NCI-H2029 (cell line): ENCODE results near the gene TRMT2A.
"Not testable (repeated sequence)": the region's sequence is repeated elsewhere in the genome, so short reads cannot be mapped to it uniquely, and the experiment has no call there.

Experiments
- DNase-seq: peaks from one replicate; lab custom pipeline; 2025; lab: John Stamatoyannopoulos, UW

TRMT2A gene

DNA sequence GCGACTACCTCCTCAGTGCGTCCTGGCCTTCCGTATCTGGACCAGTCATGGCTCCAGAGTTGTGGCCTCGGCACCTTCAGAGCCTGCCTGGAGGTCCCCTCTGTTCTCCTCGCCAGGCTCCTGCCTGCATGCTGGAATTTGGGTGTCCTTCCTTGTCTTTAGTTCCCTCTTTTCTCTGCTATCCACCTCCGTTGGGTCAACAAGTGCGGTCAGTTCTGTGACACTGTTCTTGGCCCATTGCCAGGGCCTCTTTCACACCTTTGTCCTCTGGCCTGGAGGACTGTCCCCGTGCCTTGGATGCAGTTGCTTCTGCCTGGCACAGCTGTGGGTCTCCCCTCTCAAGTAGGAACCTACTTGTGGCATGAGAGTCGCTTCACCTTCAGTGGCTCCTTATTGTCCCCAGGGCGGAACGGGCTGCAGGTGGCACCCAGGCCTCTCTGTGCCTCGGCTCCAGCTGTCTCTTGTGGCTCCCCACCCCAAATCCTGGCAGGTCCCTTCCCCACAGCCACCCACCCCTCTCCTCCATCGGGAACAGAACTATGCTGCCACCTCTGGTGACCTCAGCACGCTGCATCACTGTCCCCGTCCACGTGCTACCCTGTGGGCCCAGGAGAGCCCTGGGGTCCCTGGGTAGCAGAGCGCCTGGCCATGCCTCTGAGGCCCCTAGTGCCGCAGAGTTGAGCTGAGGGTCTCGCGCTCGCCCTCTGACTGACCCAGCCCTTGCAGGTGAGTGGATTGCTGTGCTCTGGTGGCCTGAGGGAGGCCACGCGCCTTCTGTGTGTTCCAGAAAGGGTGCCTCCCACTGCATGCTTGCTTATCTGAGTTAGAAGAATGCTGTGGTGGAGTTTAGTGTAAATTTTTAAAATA, 32.2 kb downstream of the TRMT2A start:
- DNase-seq: no peak

DNA sequence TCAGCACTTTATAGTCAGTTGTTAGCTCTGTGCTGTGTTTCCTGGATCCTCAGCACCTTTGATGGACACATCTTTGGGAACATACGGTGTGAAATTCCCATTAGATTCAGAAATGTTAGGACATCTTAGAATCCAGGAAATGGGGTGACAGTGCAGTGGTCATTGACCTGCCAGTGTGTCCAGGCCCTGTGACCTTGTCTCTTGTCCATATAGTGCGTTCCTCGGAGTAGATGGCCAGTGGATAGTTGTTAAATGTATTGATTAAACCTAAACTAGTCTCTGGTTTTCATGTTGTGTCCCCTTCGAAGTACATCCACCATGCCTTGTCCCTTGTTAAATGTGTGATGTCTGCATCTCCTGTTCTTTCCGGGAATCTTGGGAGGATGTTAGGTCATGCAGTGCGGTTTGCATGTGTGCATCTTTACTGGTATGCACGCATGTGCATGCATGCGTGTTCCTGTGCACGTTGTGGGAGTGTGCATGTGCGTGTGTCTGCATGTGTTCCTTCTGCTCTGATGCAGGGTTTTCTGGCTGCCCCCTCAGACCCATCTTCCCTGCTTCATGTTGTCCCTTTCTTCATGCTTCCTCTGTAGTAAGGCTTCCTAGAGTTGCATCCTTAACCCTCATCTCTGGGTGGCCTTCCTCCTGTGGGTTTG, 33.0 kb downstream of the TRMT2A start:
- no peak for DNase-seq

DNA sequence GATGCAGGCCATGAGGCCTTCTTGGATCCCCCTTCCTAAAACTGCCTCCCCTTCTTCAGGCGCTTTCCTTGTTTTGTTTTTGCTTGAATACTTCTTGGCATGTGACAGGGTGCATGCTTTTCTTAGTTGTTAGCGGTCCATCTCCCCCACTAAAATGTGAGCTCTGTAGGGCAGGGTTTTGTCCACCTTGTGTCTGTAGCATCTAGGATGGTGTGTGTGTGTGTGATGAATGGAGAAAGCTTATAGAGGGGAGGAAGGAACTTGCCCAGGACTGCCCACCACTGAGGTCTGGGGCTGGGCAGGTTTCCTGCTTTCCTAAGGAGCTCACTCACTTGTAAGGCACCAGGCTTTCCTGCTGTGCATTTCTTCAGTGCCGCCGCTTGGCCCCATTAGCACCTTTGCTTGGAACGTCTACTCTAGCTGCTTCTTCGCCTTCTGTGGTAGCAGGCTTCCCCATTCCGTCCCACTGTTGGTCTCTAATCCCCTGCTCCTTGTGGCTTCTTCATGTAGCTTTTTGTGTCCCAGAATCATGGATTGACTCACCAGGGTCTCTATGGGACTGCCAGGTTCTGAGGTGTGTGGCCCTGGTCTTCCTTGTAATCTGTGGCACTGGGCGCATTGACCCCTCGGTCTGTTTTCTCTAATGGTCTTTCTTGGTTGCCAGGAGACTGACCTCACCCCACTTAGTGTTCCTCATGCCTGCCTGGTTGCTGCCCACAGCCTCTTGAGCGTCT, 33.7 kb downstream of the TRMT2A start:
- no peak for DNase-seq

DNA sequence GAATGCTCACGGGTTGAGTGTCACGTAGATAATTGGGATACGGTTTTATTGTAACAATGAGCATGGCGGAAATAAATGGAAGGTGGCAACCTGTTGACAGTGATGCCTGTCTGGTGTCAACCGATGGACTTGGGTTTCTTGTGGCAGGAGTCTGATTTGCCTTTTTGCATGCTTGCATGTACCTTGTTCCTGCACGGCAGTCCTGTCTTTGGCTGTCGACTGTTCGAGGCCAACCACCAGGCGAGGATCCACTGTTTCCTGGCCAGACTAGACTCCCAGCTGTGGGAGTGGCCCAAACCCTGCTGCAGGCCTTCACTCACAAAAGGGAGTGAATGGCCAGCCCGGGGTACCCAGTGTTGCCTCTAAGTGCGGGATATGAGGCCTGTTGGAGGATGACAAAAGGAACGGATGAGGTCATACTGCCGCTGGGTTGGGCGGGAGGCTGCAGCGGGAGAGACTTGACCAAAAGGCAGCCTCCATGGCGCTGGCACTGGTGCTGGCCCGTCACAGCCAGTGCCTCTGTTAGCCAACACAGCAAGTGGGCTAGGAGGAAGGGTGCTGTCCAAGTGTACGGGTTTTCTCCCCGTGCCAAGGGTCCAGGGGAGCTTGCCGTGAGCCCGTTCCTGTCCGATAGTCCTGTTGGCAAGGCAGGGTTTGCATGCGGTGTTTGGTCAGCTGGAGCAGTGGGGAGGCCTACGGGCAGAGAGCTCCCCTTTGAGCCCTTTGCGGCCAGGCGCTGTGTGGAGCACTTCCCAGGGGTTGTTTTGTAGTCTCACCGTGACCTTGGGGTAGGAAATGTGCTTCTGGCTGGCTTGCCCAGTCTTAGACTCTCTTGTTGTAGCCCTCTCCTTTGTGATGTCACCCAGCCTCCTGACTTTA, 36.0 kb downstream of the TRMT2A start:
- DNase-seq: peak; percentile 62

DNA sequence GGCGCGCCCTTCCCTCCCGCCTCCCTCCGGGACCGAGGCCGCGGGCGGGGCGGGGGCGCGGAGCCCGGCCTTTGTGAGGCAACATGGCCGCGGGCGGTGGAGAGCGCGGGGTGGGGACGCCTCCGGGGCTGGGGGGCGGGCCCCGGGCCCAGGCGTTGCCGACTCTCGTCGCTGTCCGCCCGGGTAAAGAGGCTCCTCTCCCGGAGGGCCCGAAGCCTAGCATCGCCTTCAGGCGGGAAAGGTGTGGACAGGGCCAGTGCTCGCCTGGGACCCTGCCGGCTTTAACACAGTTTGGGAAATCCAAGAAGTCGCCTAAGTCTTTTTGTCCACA, 36.6 kb downstream of the TRMT2A start:
- peak; percentile 46 for DNase-seq

DNA sequence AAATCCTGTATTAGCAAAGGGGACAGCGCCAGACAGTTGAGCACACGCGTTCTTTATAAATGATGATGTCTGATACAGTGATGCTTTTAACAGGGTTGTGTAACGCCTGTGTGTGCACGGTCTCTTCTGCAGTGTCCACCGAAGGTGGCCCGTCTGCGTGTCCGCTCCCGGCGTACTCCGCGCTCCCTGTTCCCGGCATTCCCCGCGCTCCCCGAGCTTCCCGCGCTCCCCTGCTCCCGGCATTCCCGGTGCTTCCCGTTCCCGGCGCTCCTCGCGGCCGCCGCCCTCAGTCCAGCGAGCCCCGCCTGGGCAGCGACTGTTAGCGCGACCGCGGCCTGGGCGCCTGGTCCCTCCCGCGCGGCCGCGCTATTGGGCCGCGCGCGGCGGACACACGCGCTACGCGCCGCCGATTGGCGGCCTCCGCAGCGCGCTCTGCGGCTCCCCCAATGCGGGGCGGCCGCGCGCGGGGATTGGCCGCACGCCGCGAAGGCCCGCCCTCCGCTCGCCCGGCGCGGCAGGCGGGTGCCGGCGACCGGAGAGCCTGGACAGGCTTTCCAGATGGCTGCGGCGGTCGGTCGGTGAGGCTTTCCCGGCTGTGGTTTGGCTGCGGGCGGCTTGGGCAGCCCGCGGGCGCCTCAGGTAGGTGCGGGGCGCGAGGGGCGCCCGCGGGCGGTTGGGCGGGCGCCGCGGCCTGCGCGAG, 37.1 kb downstream of the TRMT2A start, which contains the start of gene DGCR8:
DGCR8 (plus strand) TSS at position 497 of the 700 bp plus-strand sequence. CDS start 5,723 bp downstream, outside the sequence.
- peak; percentile 94 for DNase-seq

DNA sequence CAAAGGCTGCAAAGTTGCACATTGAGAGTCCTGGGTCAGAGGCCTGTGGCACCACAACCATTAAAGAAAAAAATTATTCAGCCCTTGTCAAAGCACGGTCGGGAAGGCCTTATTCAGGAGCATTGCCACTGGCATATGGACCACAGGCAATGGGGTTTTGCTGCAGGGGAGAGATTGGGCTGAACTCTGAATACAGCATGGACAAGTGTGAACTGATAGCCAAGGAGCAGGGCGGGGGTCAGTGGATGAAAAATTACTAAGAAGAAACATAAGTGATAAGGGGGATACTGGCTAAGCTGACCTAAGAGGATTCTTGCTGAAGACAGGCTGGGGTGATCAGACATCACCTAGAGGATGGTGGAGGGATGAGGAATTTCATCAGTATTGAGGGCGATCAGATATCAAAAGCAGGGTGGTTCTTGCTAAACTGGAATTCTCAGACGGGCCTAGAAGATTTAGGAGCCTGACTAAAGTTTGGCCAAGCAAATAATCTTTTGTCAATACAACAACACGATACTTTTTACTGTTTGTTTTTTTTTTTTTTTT, 40.3 kb downstream of the TRMT2A start:
- no peak for DNase-seq

DNA sequence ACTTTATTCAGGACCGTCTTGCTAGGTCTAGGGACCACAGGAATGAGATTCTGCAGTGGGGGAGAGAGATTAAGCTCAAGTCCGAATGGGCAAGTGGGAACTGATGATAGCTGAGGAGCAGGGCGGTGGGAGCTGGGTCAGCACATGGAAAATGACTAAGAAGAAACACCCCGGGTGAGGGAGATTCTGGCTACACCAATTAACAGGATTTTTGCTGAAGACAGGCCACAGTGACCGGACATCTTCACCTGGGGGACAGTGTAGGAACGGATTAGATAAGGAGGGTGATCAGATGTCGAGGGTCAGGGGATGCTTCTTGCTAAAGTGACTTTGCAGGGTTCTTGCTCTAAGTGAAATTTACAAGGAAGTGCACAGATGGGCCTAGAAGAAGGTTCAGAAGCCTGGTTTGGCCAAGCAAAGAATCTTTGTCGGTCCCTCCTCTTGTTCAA, 45.5 kb downstream of the TRMT2A start:
- DNase-seq: no peak

DNA sequence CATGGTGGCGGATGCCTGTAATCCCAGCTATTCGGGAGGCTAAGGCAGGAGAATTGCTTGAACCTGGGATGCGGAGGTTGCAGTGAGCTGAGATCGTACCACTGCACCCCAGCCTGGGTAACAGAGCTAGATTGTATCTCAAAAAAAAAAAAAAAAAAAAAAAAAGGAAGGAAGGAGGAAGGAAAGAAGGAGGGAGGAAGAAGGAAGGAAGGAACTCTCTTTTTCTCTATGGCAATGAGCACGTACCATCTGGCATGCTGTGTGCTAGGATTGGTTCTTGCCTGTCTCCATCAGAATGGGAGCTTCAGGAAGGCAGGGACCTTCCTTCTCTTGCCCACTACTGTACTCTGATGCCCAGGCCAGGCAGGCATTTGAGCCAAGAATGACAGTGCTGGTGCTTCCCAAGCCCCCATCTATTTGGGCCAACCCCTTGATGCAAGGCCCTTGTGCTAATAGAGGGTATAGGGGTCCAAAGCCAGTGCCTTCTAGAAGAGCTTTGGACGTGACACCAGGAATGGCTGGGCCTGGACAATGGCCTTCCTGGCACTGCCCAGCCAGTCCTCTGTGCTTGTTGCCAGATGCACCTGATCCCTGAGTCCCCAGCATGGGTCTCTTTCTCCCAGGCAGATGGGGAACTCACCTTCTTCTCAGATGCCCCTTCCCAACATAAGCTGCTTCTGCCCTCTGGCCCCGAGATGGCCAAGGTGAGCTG, 47.5 kb downstream of the TRMT2A start:
- no peak for DNase-seq

DNA sequence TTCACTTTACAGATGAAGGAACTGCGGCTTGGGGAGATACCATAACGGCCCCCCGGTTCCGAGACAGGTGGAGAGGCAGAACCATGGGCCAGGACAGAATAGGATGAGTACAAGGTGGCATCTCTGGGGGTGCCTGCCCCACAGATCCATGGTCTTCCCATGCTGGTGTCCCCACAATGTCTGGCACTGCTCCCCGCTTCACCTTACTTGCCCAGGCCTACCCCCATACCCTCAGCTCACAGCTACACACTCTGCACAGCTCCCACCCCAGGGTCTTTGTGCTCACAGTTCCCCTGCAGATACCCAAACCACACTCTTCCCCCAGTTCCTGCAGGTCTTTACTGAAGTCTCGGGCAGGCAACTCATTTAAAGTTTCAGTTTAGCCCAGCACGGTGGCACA, 48.4 kb downstream of the TRMT2A start:
- no peak for DNase-seq

DNA sequence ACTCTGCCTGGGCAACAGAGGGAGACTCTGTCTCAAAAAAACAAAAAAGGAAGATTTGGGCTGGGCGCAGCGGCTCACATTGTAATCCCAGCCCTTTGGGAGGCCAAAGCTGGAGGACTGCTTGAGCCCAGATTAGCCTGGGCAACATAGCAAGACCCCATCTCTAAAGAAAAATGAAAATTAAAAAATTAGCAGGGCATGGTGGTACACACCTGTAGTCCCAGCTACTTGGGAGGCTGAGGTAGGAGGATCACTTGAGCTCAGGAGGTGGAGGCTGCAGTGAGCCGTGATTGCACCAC, 49.7 kb downstream of the TRMT2A start:
- DNase-seq: not testable (repeated sequence)

DNA sequence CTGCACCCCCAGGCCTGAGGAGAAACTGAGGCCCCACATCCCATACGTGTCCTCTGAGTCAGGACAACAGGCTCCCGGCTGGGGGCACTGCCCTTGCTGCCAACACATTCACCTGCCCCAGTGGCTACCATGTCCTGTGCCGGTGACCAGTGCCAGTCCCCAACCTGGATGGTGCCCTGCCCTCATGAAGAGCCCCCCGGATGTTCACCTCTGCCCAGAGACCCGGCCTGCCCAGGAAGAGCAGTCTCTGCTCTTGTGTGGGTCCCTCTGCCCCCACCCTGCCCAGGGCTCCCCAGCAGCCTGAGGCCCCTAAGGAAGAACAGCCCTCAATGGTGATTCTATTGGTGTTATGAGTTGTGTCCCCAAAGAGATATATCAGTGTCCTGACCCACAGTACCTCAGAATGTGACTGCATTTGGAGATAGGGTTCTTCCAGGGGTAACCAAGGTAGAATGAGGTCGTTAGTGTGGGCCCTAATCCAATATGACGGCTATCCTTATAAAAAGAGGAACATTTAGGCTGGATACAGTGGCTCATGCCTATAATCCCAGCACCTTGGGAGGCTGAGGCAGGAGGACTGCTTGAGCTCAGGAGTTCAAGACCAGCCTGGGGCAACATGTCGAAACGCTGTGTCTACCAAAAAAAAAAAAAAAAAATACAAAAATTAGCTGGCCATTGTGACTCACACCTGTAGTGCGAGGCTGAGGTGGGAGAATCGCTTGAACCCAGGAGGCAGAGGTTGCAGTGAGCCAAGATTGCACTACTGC, 50.2 kb downstream of the TRMT2A start:
- no peak for DNase-seq

DNA sequence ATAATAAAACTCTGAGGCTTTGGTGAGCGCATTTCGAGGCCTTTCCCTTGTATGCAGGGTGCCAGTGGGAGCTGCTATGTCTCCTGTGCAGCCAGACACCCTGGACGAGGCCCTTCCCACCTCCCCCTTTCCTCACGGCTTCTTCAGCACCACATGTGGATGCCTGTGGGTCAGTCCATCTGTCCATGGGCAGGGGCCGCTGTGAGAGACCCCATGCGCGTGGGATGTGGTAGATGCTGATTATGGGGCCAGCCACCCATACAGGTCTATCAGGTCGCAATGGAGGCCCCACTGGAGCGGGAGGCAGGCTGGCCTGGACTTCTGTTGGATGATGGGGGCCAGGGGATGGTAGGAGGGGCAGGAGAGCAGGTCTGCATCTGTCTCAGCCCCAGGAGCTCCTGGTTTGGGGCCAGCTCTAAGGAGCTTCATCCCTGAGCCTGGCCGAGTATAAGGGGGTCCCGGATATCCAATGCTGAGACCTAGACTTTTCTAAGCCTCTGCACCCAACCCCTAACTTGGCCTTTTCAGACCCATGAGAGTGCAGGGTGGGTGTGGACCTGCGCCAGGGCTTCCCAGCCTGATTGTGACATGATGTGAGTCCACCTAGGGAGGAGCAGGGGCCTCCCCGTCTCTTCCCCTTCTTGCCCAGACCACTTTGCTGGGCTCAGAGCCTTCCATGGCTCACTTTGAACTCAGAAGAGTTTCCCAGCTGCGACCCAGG, 51.0 kb downstream of the TRMT2A start:
- no peak for DNase-seq

DNA sequence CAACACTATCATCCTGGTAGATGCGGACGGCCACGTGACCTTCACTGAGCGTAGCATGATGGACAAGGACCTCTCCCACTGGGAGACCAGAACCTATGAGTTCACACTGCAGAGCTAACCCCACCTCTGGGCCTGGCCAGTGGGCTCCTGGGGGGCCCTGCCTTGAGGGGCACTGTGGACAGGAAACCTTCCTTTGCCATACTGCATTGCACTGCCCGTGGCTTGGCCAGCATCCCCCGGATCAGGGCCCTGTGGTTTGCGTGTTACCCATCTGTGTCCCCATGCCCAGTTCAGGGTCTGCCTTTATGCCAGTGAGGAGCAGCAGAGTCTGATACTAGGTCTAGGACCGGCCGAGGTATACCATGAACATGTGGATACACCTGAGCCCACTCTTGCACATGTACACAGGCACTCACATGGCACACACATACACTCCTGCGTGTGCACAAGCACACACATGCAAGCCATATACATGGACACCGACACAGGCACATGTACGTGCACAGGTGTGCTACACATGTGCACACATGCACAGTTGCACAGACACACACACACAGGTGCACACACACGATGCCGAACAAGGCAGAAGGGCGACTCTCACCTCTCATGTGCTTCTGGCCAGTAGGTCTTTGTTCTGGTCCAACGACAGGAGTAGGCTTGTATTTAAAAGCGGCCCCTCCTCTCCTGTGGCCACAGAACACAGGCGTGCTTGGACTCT, 52.3 kb downstream of the TRMT2A start:
- no peak for DNase-seq

DNA sequence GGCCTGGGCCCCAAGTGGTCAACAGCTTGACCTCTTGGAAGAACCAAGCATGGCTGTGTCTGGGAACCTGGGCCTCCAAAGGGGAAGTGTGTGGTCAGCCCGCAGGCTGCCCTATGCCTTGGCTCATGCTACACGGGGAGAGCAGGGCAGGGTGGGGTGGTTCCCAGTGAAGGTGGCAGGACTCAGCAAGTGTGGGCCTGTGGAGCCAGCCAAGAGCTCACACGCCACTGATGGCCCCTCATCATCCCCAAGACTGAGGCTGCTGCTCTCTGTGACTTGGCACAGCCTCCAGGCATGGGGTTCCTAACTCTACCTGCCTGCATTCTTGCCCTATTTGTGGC, 52.9 kb downstream of the TRMT2A start:
- no peak for DNase-seq

DNA sequence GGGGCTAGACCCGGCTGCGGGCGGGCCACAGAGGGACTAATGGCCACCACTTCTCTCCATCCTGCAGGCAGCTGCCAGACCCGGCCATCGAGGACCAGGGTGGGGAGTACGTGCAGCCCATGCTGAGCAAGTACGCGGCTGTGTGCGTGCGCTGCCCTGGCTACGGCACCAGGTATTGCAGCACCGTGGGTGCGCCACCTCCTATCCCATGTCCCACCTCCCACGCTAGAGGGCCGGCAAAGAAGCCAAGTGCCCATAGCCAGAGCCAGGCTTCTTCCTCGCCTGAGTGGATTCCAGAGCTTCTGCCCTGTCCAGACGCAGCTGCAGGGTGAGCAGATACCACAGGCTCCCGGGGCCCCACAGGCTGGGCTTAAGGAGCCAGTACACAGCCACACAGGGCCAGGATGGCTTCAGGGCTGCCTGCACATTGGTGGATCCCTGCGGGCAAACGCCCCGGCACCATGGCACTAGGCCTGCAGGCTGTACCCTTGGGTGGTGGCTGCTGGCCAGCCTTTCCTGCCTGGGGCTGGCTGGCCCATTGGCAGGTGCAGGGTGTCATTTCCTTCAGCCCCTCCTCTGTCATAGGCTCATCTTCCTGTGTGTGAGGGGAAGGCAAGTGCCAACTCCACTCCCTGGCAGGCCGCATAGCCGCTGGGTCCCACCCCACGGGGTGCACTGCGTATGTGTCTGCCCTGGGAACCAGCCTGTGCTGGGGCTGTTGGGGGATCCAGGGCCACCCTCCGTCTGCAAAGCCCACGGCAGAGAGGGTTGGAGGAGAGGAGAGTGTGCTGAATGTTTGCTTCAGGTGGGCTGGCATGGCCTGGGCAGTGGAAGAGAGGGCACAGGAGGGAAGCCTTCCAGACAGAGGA, 53.5 kb downstream of the TRMT2A start:
- DNase-seq: no peak

DNA sequence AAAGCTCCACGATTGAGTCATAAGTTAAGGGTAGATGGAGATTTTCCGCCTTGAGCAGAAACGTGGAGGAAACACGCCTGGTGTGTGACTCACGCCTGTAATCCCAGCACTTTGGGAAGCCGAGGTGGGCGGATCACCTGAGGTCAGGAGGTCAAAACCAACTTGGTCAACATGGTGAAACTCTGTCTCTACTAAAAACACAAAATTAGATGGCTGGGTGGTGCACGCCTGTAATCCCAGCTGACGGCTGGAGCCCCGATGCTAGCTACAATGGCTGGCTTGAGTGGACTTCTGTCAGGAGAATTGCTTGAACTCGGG, 54.3 kb downstream of the TRMT2A start:
- no peak for DNase-seq
